ENCODE results near the gene IGF2.

DNA sequence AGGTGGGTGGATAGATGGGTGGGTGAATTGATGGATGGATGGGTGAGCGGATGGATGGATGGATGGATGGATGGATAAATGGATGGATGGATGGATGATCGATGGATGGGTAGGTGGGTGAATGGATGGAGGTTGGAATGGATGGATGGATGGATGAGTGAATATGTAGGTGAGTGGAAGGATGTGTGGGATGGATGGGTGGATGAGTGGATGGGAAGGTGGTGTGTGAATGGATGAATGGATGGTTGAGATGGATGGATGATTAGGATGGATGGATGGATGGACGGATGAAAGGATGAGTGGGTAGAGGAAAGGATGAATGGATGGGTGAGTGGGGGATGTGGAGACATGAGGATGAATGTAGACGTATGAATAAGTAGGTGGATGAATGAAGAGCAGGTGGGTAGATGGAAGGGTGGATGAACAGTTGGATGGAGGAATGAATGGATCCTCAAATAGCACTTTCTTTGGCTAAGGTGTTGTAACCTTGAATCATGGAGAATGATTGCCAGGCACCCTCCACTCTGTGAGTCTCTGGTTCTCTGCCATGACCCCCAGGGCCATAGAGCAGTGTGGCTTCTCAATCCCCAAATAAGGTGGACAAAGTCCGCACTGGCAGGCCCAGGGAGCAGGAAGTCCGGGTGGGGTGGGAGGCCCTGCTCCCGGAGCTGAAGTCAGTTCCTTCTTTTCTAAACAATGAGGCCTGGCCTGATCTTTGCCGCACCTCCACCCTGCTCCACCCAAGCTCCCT lies 36.9 kb downstream of the IGF2 start:
- no peak for TF ChIP-seq POLR2A (IDR thresholded peaks at IDR 0.05)
- TF ChIP-seq, protein P1, sequence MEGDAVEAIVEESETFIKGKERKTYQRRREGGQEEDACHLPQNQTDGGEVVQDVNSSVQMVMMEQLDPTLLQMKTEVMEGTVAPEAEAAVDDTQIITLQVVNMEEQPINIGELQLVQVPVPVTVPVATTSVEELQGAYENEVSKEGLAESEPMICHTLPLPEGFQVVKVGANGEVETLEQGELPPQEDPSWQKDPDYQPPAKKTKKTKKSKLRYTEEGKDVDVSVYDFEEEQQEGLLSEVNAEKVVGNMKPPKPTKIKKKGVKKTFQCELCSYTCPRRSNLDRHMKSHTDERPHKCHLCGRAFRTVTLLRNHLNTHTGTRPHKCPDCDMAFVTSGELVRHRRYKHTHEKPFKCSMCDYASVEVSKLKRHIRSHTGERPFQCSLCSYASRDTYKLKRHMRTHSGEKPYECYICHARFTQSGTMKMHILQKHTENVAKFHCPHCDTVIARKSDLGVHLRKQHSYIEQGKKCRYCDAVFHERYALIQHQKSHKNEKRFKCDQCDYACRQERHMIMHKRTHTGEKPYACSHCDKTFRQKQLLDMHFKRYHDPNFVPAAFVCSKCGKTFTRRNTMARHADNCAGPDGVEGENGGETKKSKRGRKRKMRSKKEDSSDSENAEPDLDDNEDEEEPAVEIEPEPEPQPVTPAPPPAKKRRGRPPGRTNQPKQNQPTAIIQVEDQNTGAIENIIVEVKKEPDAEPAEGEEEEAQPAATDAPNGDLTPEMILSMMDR (IDR thresholded peaks at IDR 0.05), result no peak

Measured in vagina (tissue), 2 donors.